Keratinocyte (primary cell): ENCODE results near the gene EMP3. TPM values are rescaled to one million over a fixed set of nuclear protein-coding genes. Genes with fewer than 3 reads are reported as not detected.
A peak's percentile ranks its signal among the peaks of the same experiment; 100 is the strongest.

ENCODE experiments used
- DNase-seq: peaks from one replicate; pipeline ENCODE4 v3.0.0-alpha.2; 2011; ENCODE audit warnings: low read depth, missing footprints, low spot score
- FAIRE-seq: peaks from 2 replicates; lab custom pipeline; 2011; peaks lifted over from hg19 to GRCh38; lab: Jason Lieb, UNC
- H2AFZ ChIP-seq: 2 replicates; pipeline ENCODE4 v1.6.0; 2012; ENCODE audit warnings: low read length, control low read depth, inconsistent platforms; ENCODE audit not compliant: control insufficient read depth
- H3K27ac ChIP-seq: 2 replicates; pipeline ENCODE4 v1.5.1; 2011; ENCODE audit warnings: low read length; ENCODE audit not compliant: control insufficient read depth, insufficient read depth
- H3K27me3 ChIP-seq: 3 replicates; pipeline ENCODE4 v1.6.0; 2011; ENCODE audit warnings: low read length; ENCODE audit not compliant: control insufficient read depth, insufficient read depth; ENCODE audit errors: extremely low read depth
- H3K36me3 ChIP-seq, 2 experiments: 2 replicates in 1 of 2; 3 replicates in 1 of 2; pipeline ENCODE4 v1.5.1; 2011; ENCODE audit warnings: low read length in 2 of 2, mild to moderate bottlenecking in 1 of 2; ENCODE audit not compliant: control insufficient read depth in 2 of 2, insufficient read depth in 2 of 2; ENCODE audit errors: extremely low read depth in 1 of 2
- H3K4me1 ChIP-seq: 3 replicates; pipeline ENCODE4 v1.5.1; 2011; ENCODE audit warnings: low read length; ENCODE audit not compliant: control insufficient read depth, insufficient read depth; ENCODE audit errors: extremely low read depth
- H3K4me2 ChIP-seq: 3 replicates; pipeline ENCODE4 v1.6.0; 2011; ENCODE audit warnings: low read depth, low read length; ENCODE audit not compliant: control insufficient read depth, insufficient read depth; ENCODE audit errors: extremely low read depth
- H3K4me3 ChIP-seq, 3 experiments: fragments of 200-600 bp in 1 of 3; sonication (generic) in 1 of 3; 2 replicates in 2 of 3; 3 replicates in 1 of 3; pipeline ENCODE4 v1.5.1; 2011 to 2016; ENCODE audit warnings: low read length in 3 of 3, mild to moderate bottlenecking in 3 of 3, control low read depth in 2 of 3, inconsistent platforms in 1 of 3, low read depth in 1 of 3, mixed read lengths in 1 of 3, mixed run types in 1 of 3, moderate library complexity in 1 of 3; ENCODE audit not compliant: control insufficient read depth in 2 of 3, insufficient read depth in 2 of 3; ENCODE audit errors: extremely low read depth in 1 of 3
- H3K79me2 ChIP-seq: 2 replicates; pipeline ENCODE4 v1.6.0; 2012; ENCODE audit warnings: low read length; ENCODE audit not compliant: control insufficient read depth, insufficient read depth
- H3K9ac ChIP-seq: 3 replicates; pipeline ENCODE4 v1.6.0; 2011; ENCODE audit warnings: low read length; ENCODE audit not compliant: control insufficient read depth, insufficient read depth; ENCODE audit errors: extremely low read depth
- H3K9me1 ChIP-seq: 3 replicates; pipeline ENCODE4 v1.6.0; 2011; ENCODE audit warnings: low read length; ENCODE audit not compliant: control insufficient read depth, insufficient read depth; ENCODE audit errors: extremely low read depth
- H3K9me3 ChIP-seq: 2 replicates; pipeline ENCODE4 v1.5.1; 2012; ENCODE audit warnings: low read depth, low read length; ENCODE audit not compliant: control insufficient read depth
- H4K20me1 ChIP-seq: 3 replicates; pipeline ENCODE4 v1.6.0; 2011; ENCODE audit warnings: low read length; ENCODE audit not compliant: control insufficient read depth, insufficient read depth; ENCODE audit errors: extremely low read depth
- EZH2 ChIP-seq: IDR thresholded peaks from one replicate; pipeline ENCODE4 v1.6.1; 2012; ENCODE audit warnings: inconsistent platforms, mild to moderate bottlenecking, low read length, moderate library complexity
- dilution Hi-C: fragments of 300-500 bp; cut with MboI; formaldehyde crosslinking; loops from one replicate; pipeline ENCODE4 v1.7.0; 2020; ENCODE audit warnings: low sequenced_read_pairs; ENCODE audit not compliant: extremely low pct_ligation_motif_present
- polyA plus RNA-seq, 5 experiments: library from polyadenylated mRNA; depleted of rRNA in 3 of 5; stranded (reverse) in 3 of 5; stranded (forward) in 1 of 5; unstranded in 1 of 5; fragments of >200 nt; gene quantifications; 1 replicate in 1 of 5; 2 replicates in 3 of 5; 3 replicates in 1 of 5; pipeline versions ENCODE4 v1.2.1 to v1.2.3, GENCODE V29; 2011 to 2012; ENCODE audit warnings: missing spikeins in 2 of 5, low read depth in 1 of 5, low replicate concordance in 1 of 5
- TF ChIP-seq, protein P1 (sequence below), 3 experiments: IDR thresholded peaks in 1 of 3; conservative IDR thresholded peaks in 1 of 3; optimal IDR thresholded peaks in 1 of 3; 2 replicates in 2 of 3; 3 replicates in 1 of 3; pipeline versions ENCODE3 to v1.5.1; 2011; ENCODE audit warnings: low read length in 3 of 3, mild to moderate bottlenecking in 3 of 3, moderate library complexity in 2 of 3, control low read depth in 1 of 3, inconsistent platforms in 1 of 3; ENCODE audit not compliant: insufficient read depth in 2 of 3; ENCODE audit errors: extremely low read depth in 1 of 3

The EMP3 gene
- polyA plus RNA-seq, 1 donor (not counting 4 experiments of a cell fraction or from before 2014, with no cell fraction given), result 177 TPM

DNA sequence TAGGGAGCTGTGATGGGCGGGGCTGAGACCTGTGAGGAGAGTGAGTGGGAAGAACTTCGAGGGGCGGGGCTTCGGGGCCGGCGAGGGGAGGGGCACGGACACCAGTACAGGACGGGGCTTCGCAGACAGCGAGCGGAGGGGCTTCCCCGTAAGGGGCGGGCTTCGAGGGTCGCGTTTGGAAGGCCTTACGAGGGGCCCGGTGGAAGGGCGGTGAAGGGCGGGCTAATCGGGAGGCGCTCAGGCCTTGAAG, 4.1 kb upstream of the EMP3 start:
- H3K27me3 ChIP-seq, result no peaks in the 10 kb centered on the region
- TF ChIP-seq, protein P1, sequence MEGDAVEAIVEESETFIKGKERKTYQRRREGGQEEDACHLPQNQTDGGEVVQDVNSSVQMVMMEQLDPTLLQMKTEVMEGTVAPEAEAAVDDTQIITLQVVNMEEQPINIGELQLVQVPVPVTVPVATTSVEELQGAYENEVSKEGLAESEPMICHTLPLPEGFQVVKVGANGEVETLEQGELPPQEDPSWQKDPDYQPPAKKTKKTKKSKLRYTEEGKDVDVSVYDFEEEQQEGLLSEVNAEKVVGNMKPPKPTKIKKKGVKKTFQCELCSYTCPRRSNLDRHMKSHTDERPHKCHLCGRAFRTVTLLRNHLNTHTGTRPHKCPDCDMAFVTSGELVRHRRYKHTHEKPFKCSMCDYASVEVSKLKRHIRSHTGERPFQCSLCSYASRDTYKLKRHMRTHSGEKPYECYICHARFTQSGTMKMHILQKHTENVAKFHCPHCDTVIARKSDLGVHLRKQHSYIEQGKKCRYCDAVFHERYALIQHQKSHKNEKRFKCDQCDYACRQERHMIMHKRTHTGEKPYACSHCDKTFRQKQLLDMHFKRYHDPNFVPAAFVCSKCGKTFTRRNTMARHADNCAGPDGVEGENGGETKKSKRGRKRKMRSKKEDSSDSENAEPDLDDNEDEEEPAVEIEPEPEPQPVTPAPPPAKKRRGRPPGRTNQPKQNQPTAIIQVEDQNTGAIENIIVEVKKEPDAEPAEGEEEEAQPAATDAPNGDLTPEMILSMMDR (optimal IDR thresholded peaks at IDR 0.05 in 1 of 3, IDR thresholded peaks at IDR 0.05 in 1 of 3, conservative IDR thresholded peaks at IDR 0.05 in 1 of 3; ENCODE audit: extremely low read depth in 1 of 3, insufficient read depth in 2 of 3, low read length in 3 of 3), result no peak
- TF ChIP-seq EZH2, result no peak
- FAIRE-seq, result no peak
- H3K9me1 ChIP-seq, result no peaks in the 10 kb centered on the region
- peaks cover 5% of the 10 kb centered on the region for H3K79me2 ChIP-seq
- H3K9me3 ChIP-seq, result no peaks in the 10 kb centered on the region
- H3K4me2 ChIP-seq, result peak overlapping the region; percentile 96
- H4K20me1 ChIP-seq, result no peaks in the 10 kb centered on the region
- H3K9ac ChIP-seq, result peak overlapping the region; percentile 91
- peaks cover 29% of the 10 kb centered on the region for H3K4me1 ChIP-seq
- peak overlapping the region; percentile 96 for H3K27ac ChIP-seq
- peak overlapping the region; percentile 91 for H2AFZ ChIP-seq
- DNase-seq, result peak; percentile 80
- H3K4me3 ChIP-seq, result peak overlapping the region; percentile 50 to 77 (median 68)
- dilution Hi-C loops, result no loop called here
- H3K36me3 ChIP-seq, result no peaks in the 10 kb centered on the region

GRCh38 chr19:48321622-48322591, 3.4 kb upstream of the EMP3 start:
- Histone ChIP-seq H3K9me3 (no peaks in the 10 kb centered on the region), H3K9ac (peak overlapping the region; percentile 91), H2AFZ (peak overlapping the region; percentile 91), H3K4me1 (peaks cover 33% of the 10 kb centered on the region), H3K9me1 (no peaks in the 10 kb centered on the region), H3K4me2 (peak overlapping the region; percentile 96), H3K36me3 (no peaks in the 10 kb centered on the region), H3K79me2 (peaks cover 9% of the 10 kb centered on the region), H3K27ac (peak overlapping the region; percentile 96), H3K4me3 (peak overlapping the region; percentile 50 to 77 (median 68)), H3K27me3 (no peaks in the 10 kb centered on the region), H4K20me1 (no peaks in the 10 kb centered on the region)
- dilution Hi-C loops, result no loop called here
- no peak for TF ChIP-seq EZH2
- TF ChIP-seq, protein P1 (optimal IDR thresholded peaks at IDR 0.05 in 1 of 3, IDR thresholded peaks at IDR 0.05 in 1 of 3, conservative IDR thresholded peaks at IDR 0.05 in 1 of 3; ENCODE audit: extremely low read depth in 1 of 3, insufficient read depth in 2 of 3, low read length in 3 of 3), result peak in 2 of 3 experiments; percentile 2 to 16
- peak; percentile 81 for DNase-seq
- peak; percentile 5 for FAIRE-seq
